K562 (cell line): Measurements from ENCODE around the gene CACNA1S. TPM values are rescaled to one million over a fixed set of nuclear protein-coding genes. Genes with fewer than 3 reads are reported as not detected.
A peak's percentile ranks its signal among the peaks of the same experiment; 100 is the strongest.

Source experiments
- ATAC-seq: fragments of 200-7000 bp; cut with Tn5 transposase; 3 replicates; pipeline ENCODE4 v1.9.1; 2020; ENCODE audit warnings: moderate library complexity
- BruUV-seq: library from RNA; stranded (reverse); fragments of 400-500 nt; replicated peaks from 2 replicates; lab custom pipeline; 2021; lab: Mats Ljungman, UMichigan
- CTCF ChIA-PET: fragments of 300-600 bp; formaldehyde crosslinking; extraction: SDS; loops from one replicate; lab custom pipeline; 2021; ENCODE audit warnings: low intra/inter-chr PET ratio; lab: Yijun Ruan, JAX
- POLR2A ChIA-PET: fragments of 300-600, 350-650 bp; sonication (Branson Sonifier 250); formaldehyde crosslinking; extraction: SDS; loops from one replicate; lab custom pipeline; 2021; ENCODE audit warnings: antibody characterized with exemption, inconsistent platforms; lab: Yijun Ruan, JAX
- DNase-seq, 4 experiments: peaks; one replicate each; pipeline versions ENCODE4 v3.0.0 to v3.0.0-alpha.2; 2011 to 2018; ENCODE audit warnings: low spot score in 3 of 4, mixed read lengths in 3 of 4; ENCODE audit errors: extremely low read depth in 1 of 4
- FAIRE-seq: peaks from 2 replicates; lab custom pipeline; 2011; peaks lifted over from hg19 to GRCh38; lab: Jason Lieb, UNC
- H2AFZ ChIP-seq: 2 replicates; pipeline ENCODE4 v1.6.0; 2011; ENCODE audit warnings: low read depth, low read length, control low read depth, inconsistent platforms
- H3K27ac ChIP-seq: fragments of 200-600 bp; 3 replicates; pipeline ENCODE4 v1.8.0; 2011; ENCODE audit warnings: low read depth, mild to moderate bottlenecking, control low read depth, inconsistent platforms, low read length, moderate library complexity, mixed read lengths; ENCODE audit errors: extremely low read depth
- H3K27me3 ChIP-seq, 2 experiments: fragments of 300-600 bp in 1 of 2; 2 replicates in 1 of 2; 3 replicates in 1 of 2; pipeline versions ENCODE4 v1.6.0 to v1.8.0; 2011; ENCODE audit warnings: inconsistent platforms in 2 of 2, low read length in 2 of 2, mild to moderate bottlenecking in 1 of 2, mixed read lengths in 1 of 2, moderate library complexity in 1 of 2; ENCODE audit not compliant: control insufficient read depth in 2 of 2, insufficient read depth in 2 of 2
- H3K36me3 ChIP-seq: fragments of 300-600 bp; 3 replicates; pipeline ENCODE4 v1.8.0; 2011; ENCODE audit warnings: mild to moderate bottlenecking, low read length, inconsistent platforms; ENCODE audit not compliant: control insufficient read depth, insufficient read depth
- H3K4me1 ChIP-seq, 2 experiments: fragments of 200-600 bp in 1 of 2; replicated peaks in 1 of 2; 2 replicates in 1 of 2; 3 replicates in 1 of 2; pipeline versions ENCODE4 v1.5.1 to v1.8.0; 2011; ENCODE audit warnings: inconsistent platforms in 2 of 2, low read length in 2 of 2, mild to moderate bottlenecking in 1 of 2, mixed read lengths in 1 of 2, moderate library complexity in 1 of 2; ENCODE audit not compliant: control insufficient read depth in 2 of 2, insufficient read depth in 2 of 2
- H3K4me2 ChIP-seq: 2 replicates; pipeline ENCODE4 v1.6.1; 2011; ENCODE audit warnings: low read length, control low read depth, inconsistent platforms, mixed read lengths; ENCODE audit not compliant: insufficient read depth
- H3K4me3 ChIP-seq: fragments of 200-600 bp; sonication (generic), shearing (Covaris generic); 2 replicates; pipeline ENCODE4 v1.5.1; 2016; ENCODE audit warnings: control low read depth, inconsistent platforms
- H3K79me2 ChIP-seq: fragments of 200-600 bp; 3 replicates; pipeline ENCODE4 v1.8.0; 2011; ENCODE audit warnings: low read length, inconsistent platforms; ENCODE audit not compliant: control insufficient read depth, insufficient read depth
- H3K9ac ChIP-seq, 2 experiments: 2 replicates each; pipeline versions ENCODE4 v1.6.0 to v1.6.1; 2011; ENCODE audit warnings: low read depth in 2 of 2, low read length in 2 of 2, control low read depth in 1 of 2, inconsistent platforms in 1 of 2, mild to moderate bottlenecking in 1 of 2, mixed read lengths in 1 of 2; ENCODE audit not compliant: insufficient read depth in 1 of 2
- H3K9me1 ChIP-seq: one replicate; pipeline ENCODE4 v1.6.0; 2011; ENCODE audit warnings: inconsistent platforms, mild to moderate bottlenecking, low read length, moderate library complexity; ENCODE audit not compliant: control insufficient read depth, insufficient read depth
- H3K9me3 ChIP-seq: replicated peaks from 2 replicates; pipeline ENCODE4 v1.5.1; 2011; ENCODE audit warnings: low read depth, low read length, inconsistent platforms; ENCODE audit not compliant: control insufficient read depth, insufficient read depth
- H4K20me1 ChIP-seq: replicated peaks from 2 replicates; pipeline ENCODE4 v1.6.1; 2011; ENCODE audit warnings: low read length, inconsistent platforms, mixed read lengths; ENCODE audit not compliant: control insufficient read depth, insufficient read depth
- HDGF ChIP-seq: fragments of 450-650 bp; IDR thresholded peaks from 2 replicates; pipeline ENCODE4 v1.6.1; 2016
- HNRNPUL1 ChIP-seq: fragments of 200-400 bp; formaldehyde crosslinking; IDR thresholded peaks from 2 replicates; pipeline ENCODE4 v1.6.1; 2017; ENCODE audit warnings: low read length
- WGBS: fragments of 100-300 bp; shearing (Covaris generic); methylation state at CpG from one replicate; pipeline ENCODE4 v1.1.6; 2016; ENCODE audit warnings: low coverage, mixed read lengths; ENCODE audit not compliant: insufficient coverage; ENCODE audit errors: missing lambda C conversion rate; 5-methylcytosine and 5-hydroxymethylcytosine counted together
- in situ Hi-C: fragments of 300-500 bp; cut with MboI; formaldehyde crosslinking; loops from 4 replicates; pipeline ENCODE4 v1.15.0; 2018; ENCODE audit warnings: inconsistent platforms, mixed read lengths
- intact Hi-C: fragments of 100-400 bp; cut with micrococcal nuclease; formaldehyde crosslinking; loops from 2 replicates; pipeline ENCODE4 v1.14.2; 2022
- polyA plus RNA-seq, 8 experiments: library from polyadenylated mRNA; depleted of rRNA in 4 of 8; stranded (reverse) in 5 of 8; unstranded in 3 of 8; fragments of >200 nt; fragmentation: Nextera tagmentation in 2 of 8; fragmentation: Illumina TruSeq in 1 of 8; extraction: Ambion mirVana in 2 of 8; extraction: Trizol in 1 of 8; gene quantifications; 2 replicates each; pipeline versions ENCODE4 v1.2.1 to v1.2.3, GENCODE V29; 2011 to 2014; ENCODE audit warnings: inconsistent platforms in 1 of 8, missing spikeins in 1 of 8
- total RNA-seq, 7 experiments: library from RNA; depleted of rRNA in 6 of 7; stranded (reverse); fragments of >200 nt in 6 of 7; fragmentation: Illumina TruSeq in 2 of 7; extraction: Trizol in 2 of 7; gene quantifications; 2 replicates each; pipeline versions ENCODE4 v1.2.1 to v1.2.3, GENCODE V29; 2011 to 2021; ENCODE audit warnings: low replicate concordance in 1 of 7
- TF ChIP-seq, protein P1 (sequence below): sonication (generic); formaldehyde crosslinking; IDR thresholded peaks from 2 replicates; pipeline ENCODE4 v1.8.0; 2023; ENCODE audit warnings: mild to moderate bottlenecking, missing genetic modification reagents
- TF ChIP-seq, protein P2 (sequence below): fragments of 250-450 bp; sonication (Bioruptor Pico); IDR thresholded peaks from 2 replicates; pipeline ENCODE4 v1.4.0; 2020; ENCODE audit warnings: mild to moderate bottlenecking, moderate library complexity

Gene CACNA1S
- total and polyA plus RNA-seq, 9 of the 15 experiments (the other 6 are each of a cell fraction or from before 2014, with no cell fraction given), result not detected

GRCh38 chr1:201098992-201099677 lies 13.1 kb downstream of the CACNA1S start:
- Histone ChIP-seq H3K27ac (no peak overlapping the region), H3K79me2 (no peaks in the 10 kb centered on the region), H2AFZ (no peak overlapping the region), H3K27me3 (peaks cover 59 to 87% of the 10 kb centered on the region in 2 experiments), H3K4me2 (no peak overlapping the region), H3K9me1 (no peaks in the 10 kb centered on the region), H3K9me3 (no peaks in the 10 kb centered on the region), H3K36me3 (no peaks in the 10 kb centered on the region), H3K9ac (peak overlapping the region in 1 of 2 experiments; percentile 69; a peak in 1 of 4 replicates), H3K4me3 (no peak overlapping the region), H4K20me1 (peaks cover 10% of the 10 kb centered on the region; the same call in 1 of the 2 replicates), H3K4me1 (no peaks in the 10 kb centered on the region)
- ChIA-PET POLR2A (interaction anchor here (1.2 kb wide), 1 partner anchor 9 kb away, joined by 5 read pairs; no protein-coding TSS in a partner anchor), CTCF (no interaction called here)
- ATAC-seq, result no peak
- BruUV-seq, result no TSS peak
- TF ChIP-seq, protein P1, sequence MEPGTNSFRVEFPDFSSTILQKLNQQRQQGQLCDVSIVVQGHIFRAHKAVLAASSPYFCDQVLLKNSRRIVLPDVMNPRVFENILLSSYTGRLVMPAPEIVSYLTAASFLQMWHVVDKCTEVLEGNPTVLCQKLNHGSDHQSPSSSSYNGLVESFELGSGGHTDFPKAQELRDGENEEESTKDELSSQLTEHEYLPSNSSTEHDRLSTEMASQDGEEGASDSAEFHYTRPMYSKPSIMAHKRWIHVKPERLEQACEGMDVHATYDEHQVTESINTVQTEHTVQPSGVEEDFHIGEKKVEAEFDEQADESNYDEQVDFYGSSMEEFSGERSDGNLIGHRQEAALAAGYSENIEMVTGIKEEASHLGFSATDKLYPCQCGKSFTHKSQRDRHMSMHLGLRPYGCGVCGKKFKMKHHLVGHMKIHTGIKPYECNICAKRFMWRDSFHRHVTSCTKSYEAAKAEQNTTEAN, result no peak
- no peak for TF ChIP-seq HDGF
- TF ChIP-seq, protein P2, sequence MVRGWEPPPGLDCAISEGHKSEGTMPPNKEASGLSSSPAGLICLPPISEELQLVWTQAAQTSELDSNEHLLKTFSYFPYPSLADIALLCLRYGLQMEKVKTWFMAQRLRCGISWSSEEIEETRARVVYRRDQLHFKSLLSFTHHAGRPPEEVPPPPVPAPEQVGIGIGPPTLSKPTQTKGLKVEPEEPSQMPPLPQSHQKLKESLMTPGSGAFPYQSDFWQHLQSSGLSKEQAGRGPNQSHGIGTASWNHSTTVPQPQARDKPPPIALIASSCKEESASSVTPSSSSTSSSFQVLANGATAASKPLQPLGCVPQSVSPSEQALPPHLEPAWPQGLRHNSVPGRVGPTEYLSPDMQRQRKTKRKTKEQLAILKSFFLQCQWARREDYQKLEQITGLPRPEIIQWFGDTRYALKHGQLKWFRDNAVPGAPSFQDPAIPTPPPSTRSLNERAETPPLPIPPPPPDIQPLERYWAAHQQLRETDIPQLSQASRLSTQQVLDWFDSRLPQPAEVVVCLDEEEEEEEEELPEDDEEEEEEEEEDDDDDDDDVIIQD (CRISPR knock-in tag), result no peak
- TF ChIP-seq HNRNPUL1, result no peak
- intact Hi-C loops, result no loop called here
- in situ Hi-C loops, result no loop called here
- WGBS, result under 1% methylated on average over 5 of the region's 5 CpGs
- no peak for FAIRE-seq
- no peak for DNase-seq
